Transverse colon (tissue), 4 donors: ENCODE results near the gene SPDYE6.
"Not testable (repeated sequence)": the region's sequence is repeated elsewhere in the genome, so short reads cannot be mapped to it uniquely, and the experiment has no call there.

Experiments
- EP300 ChIP-seq: sonication (generic); formaldehyde crosslinking; IDR thresholded peaks from one replicate; pipeline ENCODE4 v1.6.1; 2017; ENCODE audit warnings: antibody characterized with exemption, low read depth
- POLR2A ChIP-seq: fragments of 450-650 bp; IDR thresholded peaks from one replicate; pipeline ENCODE4 v1.6.1; 2016; ENCODE audit warnings: antibody characterized with exemption, mild to moderate bottlenecking, moderate library complexity
- POLR2AphosphoS5 ChIP-seq, 3 donors: sonication (generic); formaldehyde crosslinking; IDR thresholded peaks; one replicate each; pipeline ENCODE4 v1.6.1; 2016; ENCODE audit warnings: antibody characterized with exemption in 3 of 3
- TF ChIP-seq, protein P1 (sequence below), 5 experiments: fragments of 200-600 bp in 3 of 5; fragments of 450-650 bp in 2 of 5; sonication (generic) in 3 of 5; IDR thresholded peaks; 1 replicate in 2 of 5; 2 replicates in 3 of 5; pipeline ENCODE4 v1.5.1; 2016 to 2017; ENCODE audit warnings: antibody characterized with exemption in 5 of 5, inconsistent platforms in 3 of 5, mild to moderate bottlenecking in 2 of 5, moderate library complexity in 1 of 5

GRCh38 chr7:102335574-102335973 lies 20.7 kb downstream of the SPDYE6 start:
- TF ChIP-seq, protein P1, sequence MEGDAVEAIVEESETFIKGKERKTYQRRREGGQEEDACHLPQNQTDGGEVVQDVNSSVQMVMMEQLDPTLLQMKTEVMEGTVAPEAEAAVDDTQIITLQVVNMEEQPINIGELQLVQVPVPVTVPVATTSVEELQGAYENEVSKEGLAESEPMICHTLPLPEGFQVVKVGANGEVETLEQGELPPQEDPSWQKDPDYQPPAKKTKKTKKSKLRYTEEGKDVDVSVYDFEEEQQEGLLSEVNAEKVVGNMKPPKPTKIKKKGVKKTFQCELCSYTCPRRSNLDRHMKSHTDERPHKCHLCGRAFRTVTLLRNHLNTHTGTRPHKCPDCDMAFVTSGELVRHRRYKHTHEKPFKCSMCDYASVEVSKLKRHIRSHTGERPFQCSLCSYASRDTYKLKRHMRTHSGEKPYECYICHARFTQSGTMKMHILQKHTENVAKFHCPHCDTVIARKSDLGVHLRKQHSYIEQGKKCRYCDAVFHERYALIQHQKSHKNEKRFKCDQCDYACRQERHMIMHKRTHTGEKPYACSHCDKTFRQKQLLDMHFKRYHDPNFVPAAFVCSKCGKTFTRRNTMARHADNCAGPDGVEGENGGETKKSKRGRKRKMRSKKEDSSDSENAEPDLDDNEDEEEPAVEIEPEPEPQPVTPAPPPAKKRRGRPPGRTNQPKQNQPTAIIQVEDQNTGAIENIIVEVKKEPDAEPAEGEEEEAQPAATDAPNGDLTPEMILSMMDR (IDR thresholded peaks at IDR 0.05) = not testable (repeated sequence)
- TF ChIP-seq POLR2A; POLR2AphosphoS5 (IDR thresholded peaks at IDR 0.05); EP300: not testable (repeated sequence)
